SIG-M5 (cell line): ENCODE data around the gene UHMK1.
"Not testable (repeated sequence)": the region's sequence is repeated elsewhere in the genome, so short reads cannot be mapped to it uniquely, and the experiment has no call there.

Experiments used
- DNase-seq: peaks from one replicate; lab custom pipeline; 2025; lab: John Stamatoyannopoulos, UW

Gene UHMK1

GRCh38 chr1:162497723-162498495 is at the start of gene UHMK1:
UHMK1 (plus strand) TSS chr1:162497818; CDS start chr1:162498001, 183 bp downstream.
- peak; percentile 83 for DNase-seq

- not testable (repeated sequence) for DNase-seq
Measured at GRCh38 chr1:162454361-162454760, 43.3 kb upstream of the UHMK1 start.

GRCh38 chr1:162456323-162456722 is 41.3 kb upstream of the UHMK1 start:
- no peak for DNase-seq

- no peak for DNase-seq
Measured at GRCh38 chr1:162458236-162458635, 39.4 kb upstream of the UHMK1 start.

- DNase-seq: not testable (repeated sequence)
Measured at GRCh38 chr1:162462425-162462824, 35.2 kb upstream of the UHMK1 start.

GRCh38 chr1:162463021-162463420 is 34.6 kb upstream of the UHMK1 start:
- no peak for DNase-seq

- DNase-seq: no peak
Measured at GRCh38 chr1:162466797-162467196, 30.8 kb upstream of the UHMK1 start.

- DNase-seq: no peak
Measured at GRCh38 chr1:162470216-162470615, 27.4 kb upstream of the UHMK1 start.

- no peak for DNase-seq
Measured at GRCh38 chr1:162471290-162471853, 26.2 kb upstream of the UHMK1 start.

- no peak for DNase-seq
Measured at GRCh38 chr1:162475089-162475488, 22.5 kb upstream of the UHMK1 start.

- DNase-seq: no peak
Measured at GRCh38 chr1:162475539-162476185, 22.0 kb upstream of the UHMK1 start.

GRCh38 chr1:162476620-162477019 is 21.0 kb upstream of the UHMK1 start:
- DNase-seq: no peak

- no peak for DNase-seq
Measured at GRCh38 chr1:162485236-162485635, 12.4 kb upstream of the UHMK1 start.

- no peak for DNase-seq
Measured at GRCh38 chr1:162487241-162487640, 10.4 kb upstream of the UHMK1 start.

GRCh38 chr1:162488219-162488618 is 9.4 kb upstream of the UHMK1 start:
- no peak for DNase-seq

GRCh38 chr1:162495531-162496233 is 1.9 kb upstream of the UHMK1 start:
- not testable (repeated sequence) for DNase-seq

- DNase-seq: no peak
Measured at GRCh38 chr1:162497104-162497722, 405 bp upstream of the UHMK1 start.

- DNase-seq: no peak
Measured at GRCh38 chr1:162498496-162498810, 835 bp downstream of the UHMK1 start.

- DNase-seq: no peak
Measured at GRCh38 chr1:162500805-162501204, 3.2 kb downstream of the UHMK1 start.

GRCh38 chr1:162502077-162502476 is 4.5 kb downstream of the UHMK1 start:
- no peak for DNase-seq

GRCh38 chr1:162502928-162503327 is 5.3 kb downstream of the UHMK1 start:
- DNase-seq: no peak

- no peak for DNase-seq
Measured at GRCh38 chr1:162527314-162527713, 29.7 kb downstream of the UHMK1 start.
